Stimulated activated naive CD8-positive, alpha-beta T cell treated with anti-CD3 and anti-CD28 coated beads, Interleukin-15, amount 100 ng/mL, for 72 hours (primary cell): ENCODE data around the gene RPP21.
A peak's percentile ranks its signal among the peaks of the same experiment; 100 is the strongest.

Experiments
- ATAC-seq: fragments of 150-1000 bp; cut with Tn5 transposase; 2 replicates; pipeline ENCODE4 v1.10.0; 2021; ENCODE audit warnings: mild to moderate bottlenecking, moderate library complexity
- DNase-seq, 2 donors: peaks; one replicate each; pipeline ENCODE4 v3.0.0; 2021 to 2022
- H3K27ac Mint-ChIP-seq, 2 donors: one replicate each; pipeline ENCODE4 v1.8.0; 2022; ENCODE audit warnings: mild to moderate bottlenecking in 2 of 2, mixed read lengths in 2 of 2, moderate library complexity in 2 of 2
- H3K27me3 Mint-ChIP-seq: one replicate; pipeline ENCODE4 v1.8.0; 2022; ENCODE audit warnings: mixed read lengths
- H3K4me1 Mint-ChIP-seq: one replicate; pipeline ENCODE4 v1.8.0; 2022; ENCODE audit warnings: mild to moderate bottlenecking, mixed read lengths
- H3K4me3 Mint-ChIP-seq, 2 donors: one replicate each; pipeline ENCODE4 v1.8.0; 2022; ENCODE audit warnings: mild to moderate bottlenecking in 2 of 2, mixed read lengths in 2 of 2, moderate library complexity in 1 of 2
- H3K9me3 Mint-ChIP-seq, 2 donors: one replicate each; pipeline ENCODE4 v1.8.0; 2022; ENCODE audit warnings: mixed read lengths in 2 of 2

RPP21 gene

GRCh38 chr6:30325150-30325872 lies 19.6 kb upstream of the RPP21 start:
- H3K9me3 Mint-ChIP-seq: no peaks in the 10 kb centered on the region
- H3K27me3 Mint-ChIP-seq: no peaks in the 10 kb centered on the region
- H3K4me3 Mint-ChIP-seq: peak overlapping the region; percentile 87 to 90
- peaks cover 76% of the 10 kb centered on the region for H3K4me1 Mint-ChIP-seq
- H3K27ac Mint-ChIP-seq: peak overlapping the region; percentile 97 to 98
- ATAC-seq (no peak), DNase-seq (peak in 1 of 2 donors; percentile 86)

- Mint-ChIP-seq H3K27me3 (no peaks in the 10 kb centered on the region), H3K27ac (peak overlapping the region; percentile 97 to 98), H3K9me3 (no peaks in the 10 kb centered on the region), H3K4me1 (peaks cover 69% of the 10 kb centered on the region), H3K4me3 (peak overlapping the region; percentile 87 to 90)
- DNase-seq: peak; percentile 76 to 81
- peak; percentile 86 for ATAC-seq
Observed at GRCh38 chr6:30325873-30326525, 19.0 kb upstream of the RPP21 start.

- DNase-seq: peak; percentile 87
- Mint-ChIP-seq H3K4me1 (peaks cover 65% of the 10 kb centered on the region), H3K27me3 (no peaks in the 10 kb centered on the region), H3K9me3 (no peaks in the 10 kb centered on the region), H3K4me3 (peak within 1 kb of the TSS; percentile 87 to 94), H3K27ac (peak within 1 kb of the TSS; percentile 97 to 98)
- peak; percentile 80 for ATAC-seq
Observed at GRCh38 chr6:30326526-30327231, 18.3 kb upstream of the RPP21 start, which contains the start of gene TRIM39. Gene TRIM39 (plus strand): TSS chr6:30326927. CDS start chr6:30329318, 2,391 bp downstream.

GRCh38 chr6:30327232-30327746 lies 17.7 kb upstream of the RPP21 start:
- DNase-seq (no peak), ATAC-seq (no peak)
- Mint-ChIP-seq H3K4me3 (peak overlapping the region; percentile 87 to 94), H3K27me3 (no peaks in the 10 kb centered on the region), H3K4me1 (peaks cover 59% of the 10 kb centered on the region), H3K27ac (peak overlapping the region; percentile 89 to 91), H3K9me3 (no peaks in the 10 kb centered on the region)

- Mint-ChIP-seq H3K4me3 (peak overlapping the region in 1 of 2 donors; percentile 4), H3K27ac (no peak overlapping the region), H3K27me3 (no peaks in the 10 kb centered on the region), H3K4me1 (peaks cover 48% of the 10 kb centered on the region), H3K9me3 (no peaks in the 10 kb centered on the region)
- DNase-seq: no peak
- ATAC-seq: no peak
Observed at GRCh38 chr6:30328397-30328796, 16.6 kb upstream of the RPP21 start.

- DNase-seq (no peak), ATAC-seq (no peak)
- Mint-ChIP-seq H3K27ac (peak overlapping the region; percentile 7 to 27), H3K9me3 (no peaks in the 10 kb centered on the region), H3K4me1 (peaks cover 39% of the 10 kb centered on the region), H3K27me3 (no peaks in the 10 kb centered on the region), H3K4me3 (peak overlapping the region in 1 of 2 donors; percentile 24)
Observed at GRCh38 chr6:30329331-30329730, 15.6 kb upstream of the RPP21 start.

- ATAC-seq: no peak
- Mint-ChIP-seq H3K4me1 (peaks cover 22% of the 10 kb centered on the region), H3K27me3 (no peaks in the 10 kb centered on the region), H3K4me3 (no peak overlapping the region), H3K9me3 (no peaks in the 10 kb centered on the region), H3K27ac (no peak overlapping the region)
- no peak for DNase-seq
Observed at GRCh38 chr6:30331981-30332380, 13.0 kb upstream of the RPP21 start.

GRCh38 chr6:30334075-30334783 lies 10.7 kb upstream of the RPP21 start:
- Mint-ChIP-seq H3K9me3 (no peaks in the 10 kb centered on the region), H3K4me3 (no peak overlapping the region), H3K27me3 (no peaks in the 10 kb centered on the region), H3K4me1 (no peaks in the 10 kb centered on the region), H3K27ac (no peak overlapping the region)
- DNase-seq: no peak
- ATAC-seq: no peak

GRCh38 chr6:30340589-30341054 lies 4.3 kb upstream of the RPP21 start:
- Mint-ChIP-seq H3K27ac (no peak overlapping the region), H3K4me3 (no peak overlapping the region), H3K9me3 (no peaks in the 10 kb centered on the region), H3K4me1 (peaks cover 27% of the 10 kb centered on the region), H3K27me3 (no peaks in the 10 kb centered on the region)
- ATAC-seq (no peak), DNase-seq (no peak)

GRCh38 chr6:30341218-30341617 lies 3.7 kb upstream of the RPP21 start:
- no peak for DNase-seq
- no peak for ATAC-seq
- no peaks in the 10 kb centered on the region for H3K9me3 Mint-ChIP-seq
- H3K4me1 Mint-ChIP-seq: peaks cover 33% of the 10 kb centered on the region
- H3K4me3 Mint-ChIP-seq: no peak overlapping the region
- H3K27ac Mint-ChIP-seq: peak overlapping the region in 1 of 2 donors; percentile 57
- H3K27me3 Mint-ChIP-seq: no peaks in the 10 kb centered on the region

- Mint-ChIP-seq H3K9me3 (no peaks in the 10 kb centered on the region), H3K4me3 (no peak overlapping the region), H3K27ac (no peak overlapping the region), H3K27me3 (no peaks in the 10 kb centered on the region), H3K4me1 (peaks cover 38% of the 10 kb centered on the region)
- DNase-seq (no peak), ATAC-seq (no peak)
Observed at GRCh38 chr6:30341728-30342127, 3.2 kb upstream of the RPP21 start.

GRCh38 chr6:30344191-30344867 lies 627 bp upstream of the RPP21 start:
- Mint-ChIP-seq H3K4me1 (peaks cover 52% of the 10 kb centered on the region), H3K27ac (peak overlapping the region in 1 of 2 donors; percentile 91), H3K27me3 (no peaks in the 10 kb centered on the region), H3K9me3 (no peaks in the 10 kb centered on the region), H3K4me3 (peak overlapping the region; percentile 83 to 90)
- ATAC-seq (no peak), DNase-seq (no peak)

GRCh38 chr6:30345852-30346251 lies 896 bp downstream of the RPP21 start:
- Mint-ChIP-seq H3K27ac (peak overlapping the region; percentile 69 to 88), H3K4me3 (peak overlapping the region; percentile 83 to 90), H3K4me1 (peaks cover 54% of the 10 kb centered on the region), H3K9me3 (no peaks in the 10 kb centered on the region), H3K27me3 (no peaks in the 10 kb centered on the region)
- ATAC-seq (no peak), DNase-seq (no peak)

- H3K27me3 Mint-ChIP-seq: peaks cover 16% of the 10 kb centered on the region
- no peaks in the 10 kb centered on the region for H3K9me3 Mint-ChIP-seq
- DNase-seq (no peak), ATAC-seq (no peak)
- peaks cover 62% of the 10 kb centered on the region for H3K4me1 Mint-ChIP-seq
- H3K27ac Mint-ChIP-seq: no peak overlapping the region
- H3K4me3 Mint-ChIP-seq: no peak overlapping the region
Observed at GRCh38 chr6:30348957-30349356, 4.0 kb downstream of the RPP21 start.
